CD4-positive, alpha-beta T cell treated with Interleukin-2 at 100 ng/mL for 4 hours (primary cell): ENCODE results near the gene RNF223.
A peak's percentile ranks its signal among the peaks of the same experiment; 100 is the strongest.

Experiments used
- DNase-seq: peaks from one replicate; pipeline ENCODE4 v3.0.0-alpha.2; 2020; ENCODE audit warnings: low spot score

RNF223 gene

DNA sequence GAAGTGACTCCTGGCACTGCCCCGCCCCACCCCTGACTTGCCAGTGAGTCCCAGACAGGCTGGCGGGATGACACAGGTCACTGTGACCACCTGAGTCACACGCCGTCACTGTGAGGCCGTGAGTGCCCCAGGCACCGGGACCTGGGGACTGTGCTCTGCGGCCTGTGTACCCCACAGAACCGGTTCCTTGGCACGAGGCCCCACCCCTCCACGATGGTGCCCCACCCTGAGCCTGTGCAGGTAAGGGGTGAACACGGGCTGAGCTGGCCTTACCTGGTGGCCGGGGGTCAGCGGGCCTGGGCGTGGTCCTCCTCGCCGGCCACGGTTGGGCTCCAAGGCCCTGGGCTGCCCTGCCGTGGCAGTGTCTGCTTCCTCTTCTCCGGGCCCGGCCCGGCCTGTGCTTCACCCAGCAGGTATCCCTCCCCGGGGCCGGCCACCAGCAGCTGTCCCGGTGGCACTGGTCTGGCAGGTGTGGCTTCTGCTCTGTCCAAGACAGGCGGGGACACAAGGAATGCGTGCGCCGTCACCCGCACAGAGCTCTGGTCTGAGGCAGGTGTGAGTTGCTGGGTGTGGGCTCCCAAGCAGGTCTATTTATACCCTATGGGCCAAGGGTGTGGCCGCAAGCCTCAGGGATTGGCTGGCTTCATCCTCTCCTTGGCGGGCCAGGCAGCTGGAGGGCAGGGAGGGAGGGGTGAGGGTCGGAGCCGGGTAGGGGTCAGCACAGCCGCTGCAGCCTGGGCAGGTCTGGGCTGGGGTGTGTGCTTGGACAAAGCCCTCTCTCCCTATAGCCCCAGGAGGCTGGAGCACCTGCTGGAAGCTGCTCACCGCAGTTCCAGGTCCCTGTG lies at the start of gene RNF223:
TSS of gene RNF223 (minus strand) at position 564 of the 845 bp plus-strand sequence. CDS start 1,740 bp downstream, outside the sequence.
- DNase-seq: no peak

DNA sequence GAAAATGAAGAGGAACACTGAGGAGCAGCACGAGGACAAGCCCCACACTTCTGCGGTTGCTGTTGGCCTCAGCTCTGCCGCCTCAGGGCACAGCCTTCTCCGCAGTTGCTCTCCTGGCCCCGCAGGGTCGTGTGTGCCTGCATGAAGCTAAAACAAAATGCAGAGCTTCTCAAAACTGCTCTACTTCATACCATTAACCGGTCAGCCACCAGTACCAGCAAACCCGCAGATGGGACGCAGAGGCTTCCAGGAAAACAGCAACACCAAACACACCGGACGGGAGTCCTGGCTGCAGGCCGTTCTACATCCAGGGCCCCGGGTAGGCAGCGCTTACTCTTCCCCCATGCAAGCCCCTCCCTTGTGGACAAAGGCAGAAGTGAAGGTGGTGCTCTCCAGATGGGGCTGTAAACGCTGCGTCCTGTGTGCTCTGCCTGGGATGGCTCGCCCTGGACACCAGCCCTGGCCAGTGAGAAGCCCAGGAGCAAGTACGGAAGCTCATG lies 48.9 kb upstream of the RNF223 start:
- no peak for DNase-seq

DNA sequence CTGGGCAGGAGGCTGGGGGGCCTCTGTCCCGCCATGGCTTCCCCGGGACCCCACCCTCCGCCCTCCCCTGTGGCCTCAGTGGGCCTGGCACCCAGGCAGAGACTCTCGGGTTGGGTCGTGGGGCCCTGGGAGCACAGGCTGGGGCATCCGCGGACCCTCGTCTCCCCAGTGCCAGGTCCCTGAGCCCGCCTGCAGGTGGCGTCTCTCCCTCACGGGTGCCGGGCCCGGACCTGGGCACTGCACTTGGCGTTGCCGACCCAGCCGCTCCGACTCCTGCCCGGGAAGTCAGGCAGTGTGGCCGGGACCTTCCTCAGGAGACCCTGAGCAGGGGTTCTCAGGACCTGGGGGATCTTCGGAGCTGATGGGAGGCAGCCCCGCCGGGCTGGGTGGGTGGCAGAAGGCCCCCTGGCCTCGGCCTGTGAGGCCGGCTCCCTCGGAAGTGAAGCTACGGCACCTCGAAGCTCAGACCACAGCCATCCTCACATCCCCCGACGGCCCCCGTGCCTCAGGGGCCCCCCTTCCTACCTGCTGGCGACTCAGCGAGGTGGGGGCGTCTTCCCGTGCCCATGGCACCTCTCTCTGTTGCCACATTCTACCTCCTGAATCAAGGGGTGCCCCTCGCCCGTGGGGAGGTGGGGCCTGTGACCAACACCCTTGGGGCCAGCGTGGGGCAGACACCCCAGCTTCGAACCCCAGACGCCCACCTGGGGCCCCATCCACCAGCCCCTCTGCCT lies 48.1 kb upstream of the RNF223 start:
- DNase-seq: peak; percentile 84

DNA sequence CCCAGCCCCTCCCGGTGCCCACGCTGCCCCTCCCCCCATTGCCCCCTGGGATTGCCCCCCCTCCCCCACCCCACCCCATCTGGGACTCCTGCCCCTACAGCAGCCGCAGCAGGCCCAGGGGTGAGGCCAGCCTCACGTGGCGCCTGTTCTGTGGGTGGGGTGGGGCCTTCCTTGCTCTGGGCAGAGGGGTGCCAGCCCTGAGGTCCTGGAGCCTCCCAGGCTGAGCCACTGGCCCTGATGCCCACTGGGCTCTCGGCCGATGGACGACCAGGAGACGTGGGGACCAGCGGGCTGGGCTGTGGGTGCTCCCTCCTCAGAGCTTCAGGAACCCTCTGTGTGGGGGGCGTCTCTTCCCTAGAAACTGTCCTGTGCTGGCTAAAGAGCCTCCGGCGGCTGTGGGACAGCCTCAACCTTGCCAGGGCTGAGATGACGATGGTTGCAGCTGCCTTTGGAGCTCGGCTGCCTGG lies 47.5 kb upstream of the RNF223 start:
- no peak for DNase-seq

DNA sequence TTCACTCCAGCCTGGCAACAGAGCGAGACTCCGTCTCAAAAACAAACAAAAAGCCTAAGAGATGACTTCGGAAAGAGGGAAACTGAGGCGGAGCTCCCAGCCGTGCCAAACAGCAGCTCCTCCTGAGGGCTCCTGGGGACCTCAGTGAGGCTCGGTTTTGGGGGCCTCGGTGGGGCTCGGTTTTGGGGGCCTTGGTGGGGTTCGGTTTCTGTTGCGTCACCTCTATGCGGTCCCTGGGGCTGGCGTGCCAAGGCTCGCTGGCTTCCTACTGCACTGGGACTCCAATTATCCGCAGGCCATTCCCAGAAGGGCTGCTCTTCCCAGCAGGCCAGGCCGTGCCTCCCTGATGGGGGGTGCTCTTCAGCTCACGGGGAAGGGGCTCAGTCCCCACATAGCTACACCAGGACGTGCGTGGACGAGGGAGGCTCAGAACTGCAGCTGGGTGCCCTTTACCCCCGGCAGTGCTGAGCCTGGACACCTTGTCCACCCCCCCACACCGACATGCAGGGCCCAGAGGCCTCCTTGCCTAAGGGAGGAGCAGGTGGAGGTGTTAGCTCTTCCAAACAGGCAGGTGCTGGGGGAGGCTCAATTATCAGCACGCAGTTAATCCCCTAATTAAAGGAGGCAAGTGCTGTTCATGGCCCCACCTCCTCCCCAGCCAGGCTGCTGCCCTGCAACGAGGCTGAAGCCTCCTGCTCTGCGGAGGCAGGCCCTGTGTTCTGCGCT lies 46.9 kb upstream of the RNF223 start:
- DNase-seq: no peak

DNA sequence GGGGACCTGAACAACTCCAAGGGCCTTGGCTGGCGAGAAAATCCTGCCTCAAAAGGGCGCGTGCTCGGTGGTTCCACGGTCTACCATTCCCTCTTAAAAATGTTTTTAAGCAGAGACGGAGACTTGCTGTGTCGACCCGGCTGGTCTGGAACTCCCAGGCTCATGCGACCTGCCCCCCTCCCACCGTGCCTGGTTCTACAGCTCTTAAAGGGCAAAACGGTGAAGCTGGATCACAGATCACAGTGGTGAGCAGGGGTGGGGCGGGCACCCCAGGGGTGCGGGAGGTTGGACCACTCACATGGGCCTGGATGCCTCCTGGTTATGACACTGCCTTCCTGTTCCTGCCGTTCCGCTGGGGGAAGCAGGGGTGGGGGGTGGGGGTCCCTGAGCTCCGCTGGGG lies 46.0 kb upstream of the RNF223 start:
- no peak for DNase-seq

DNA sequence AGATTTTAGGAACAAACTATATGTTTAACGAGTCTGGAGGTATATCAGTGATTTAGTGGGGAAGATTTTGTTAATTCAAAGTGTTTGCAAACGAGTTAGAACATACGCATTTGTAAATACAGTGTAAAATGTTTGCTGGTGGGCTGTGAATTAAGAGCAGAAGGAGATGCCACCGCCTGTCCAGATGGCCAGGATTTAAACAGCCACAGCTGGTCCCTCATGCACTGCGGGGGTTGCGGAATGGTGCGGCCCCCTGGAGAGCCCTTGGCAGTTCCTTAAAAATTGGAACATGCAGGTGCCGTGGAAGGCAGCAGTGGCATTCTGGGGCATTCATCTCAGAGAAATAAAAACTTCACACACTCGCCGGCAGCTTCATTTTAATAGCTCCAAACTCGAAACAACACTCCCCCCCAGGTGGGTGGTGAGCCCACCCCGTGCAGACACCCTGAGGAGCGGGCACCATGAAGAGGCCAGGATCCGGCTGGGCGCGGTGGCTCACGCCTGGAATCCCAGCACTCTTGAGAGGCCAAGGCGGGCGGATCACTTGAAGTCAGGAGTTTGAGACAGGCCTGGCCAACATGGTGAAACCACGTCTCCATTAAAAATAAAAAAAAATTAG lies 45.3 kb upstream of the RNF223 start:
- no peak for DNase-seq

DNA sequence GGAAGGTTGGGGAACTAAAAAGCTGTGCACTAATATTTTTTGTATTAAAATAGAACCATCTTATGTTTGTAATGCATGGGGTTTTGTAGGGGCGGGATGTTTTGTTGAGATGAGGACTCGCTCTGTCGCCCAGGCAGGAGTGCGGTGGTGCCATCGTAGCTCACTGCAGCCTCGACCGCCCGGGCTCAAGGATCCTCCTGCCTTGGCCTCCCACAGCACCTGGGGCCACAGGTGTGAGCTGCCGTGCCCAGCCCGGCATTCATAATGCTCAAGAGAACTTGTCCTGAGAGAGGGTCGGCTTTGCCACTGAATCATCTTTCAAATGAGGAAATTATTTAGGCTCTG lies 44.7 kb upstream of the RNF223 start:
- no peak for DNase-seq

DNA sequence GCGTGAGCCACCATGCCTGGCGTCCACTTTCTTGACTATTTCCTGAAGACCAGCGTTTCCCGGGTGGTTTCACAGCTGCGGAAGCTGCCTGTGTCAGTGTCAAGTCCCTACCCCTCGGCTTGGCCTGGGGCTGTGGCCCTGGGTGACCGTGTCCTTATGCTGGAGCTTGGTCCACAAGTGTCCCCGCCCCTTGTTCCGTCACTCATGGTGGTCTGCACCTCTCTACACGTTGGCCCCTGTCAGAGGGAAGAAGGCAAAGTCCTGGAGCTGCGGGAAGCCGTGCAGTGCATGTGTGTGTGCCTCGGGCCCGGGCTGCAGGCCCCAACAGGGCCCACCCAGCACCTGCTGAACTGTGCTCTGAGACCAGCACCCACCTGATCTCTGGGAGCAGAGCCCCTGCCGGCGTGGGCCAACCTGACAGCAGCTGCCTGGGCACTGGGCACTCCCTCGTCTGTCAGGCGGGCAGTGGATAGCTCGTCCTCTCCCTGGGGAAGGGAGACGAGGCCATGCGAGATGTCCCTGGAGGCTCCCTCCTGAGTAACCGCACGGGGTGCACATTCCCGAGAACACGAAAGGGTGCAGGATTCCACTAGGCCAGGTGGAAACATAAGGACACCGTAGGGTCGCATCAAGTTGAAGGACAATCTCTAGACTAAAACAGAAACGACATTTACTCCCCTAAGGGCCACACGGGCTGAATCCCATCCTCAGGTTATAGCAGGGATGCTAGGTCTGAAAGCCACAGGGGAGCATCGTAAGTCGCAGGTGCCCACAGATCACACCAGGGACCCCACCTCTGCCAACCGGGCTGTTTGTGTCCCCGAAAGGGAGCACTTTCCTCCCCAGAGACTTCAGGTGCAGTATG lies 44.1 kb upstream of the RNF223 start:
- DNase-seq: no peak

DNA sequence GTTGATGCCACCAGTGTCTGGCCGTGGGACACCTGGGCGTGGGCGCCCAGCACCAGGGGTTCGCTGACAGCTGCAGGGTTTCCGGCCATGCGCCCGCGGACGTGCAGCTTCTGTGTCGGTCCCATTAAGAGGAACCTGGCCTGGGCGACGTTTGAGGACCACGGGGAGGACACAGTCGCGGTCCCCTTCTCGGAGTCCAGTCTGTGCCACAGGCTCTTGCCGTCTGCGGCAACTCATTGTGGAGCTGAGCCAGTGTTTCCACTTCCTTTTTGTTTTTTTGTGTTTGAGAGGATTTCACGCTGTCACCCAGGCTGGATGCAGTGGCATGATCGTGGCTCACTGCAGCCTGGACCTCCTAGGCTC lies 43.3 kb upstream of the RNF223 start:
- DNase-seq: no peak

DNA sequence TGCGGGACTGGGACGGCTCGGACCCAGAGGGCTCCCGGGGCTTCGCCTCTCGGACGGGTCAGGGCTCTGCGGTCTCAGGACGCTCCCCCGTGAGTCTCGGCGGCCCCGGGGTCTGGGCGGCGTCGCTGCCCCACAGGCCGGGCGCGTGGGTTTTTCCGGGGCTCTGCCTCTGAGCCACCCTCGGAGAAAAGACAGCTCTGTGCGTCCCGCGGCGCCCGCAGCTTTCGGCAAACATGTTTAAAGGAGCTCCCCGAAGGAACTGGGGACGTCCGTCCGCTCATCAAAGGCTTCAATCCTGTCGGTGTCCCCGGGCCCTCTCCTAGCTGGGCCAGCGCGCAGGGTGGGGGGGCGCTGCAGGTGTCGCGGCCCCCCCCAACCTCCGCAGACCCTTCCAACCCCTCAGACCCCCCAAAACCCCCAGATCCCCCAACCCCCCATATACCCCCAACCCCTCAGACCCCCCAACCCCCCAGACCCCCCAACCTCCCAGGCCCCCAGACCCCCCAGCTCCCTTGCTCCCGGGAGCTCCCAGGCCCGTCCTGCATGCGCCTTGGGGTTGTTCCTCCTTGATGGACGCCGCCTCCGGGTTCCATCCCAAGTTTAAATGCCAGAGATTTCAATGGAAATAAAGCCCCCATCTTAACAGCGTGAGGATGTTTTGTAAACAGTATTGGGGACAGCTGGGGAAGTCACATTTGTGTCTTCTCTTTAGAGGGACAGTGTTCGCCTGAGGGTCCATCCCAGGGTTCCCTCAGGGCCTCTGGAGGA lies 42.8 kb upstream of the RNF223 start:
- peak; percentile 23 for DNase-seq

DNA sequence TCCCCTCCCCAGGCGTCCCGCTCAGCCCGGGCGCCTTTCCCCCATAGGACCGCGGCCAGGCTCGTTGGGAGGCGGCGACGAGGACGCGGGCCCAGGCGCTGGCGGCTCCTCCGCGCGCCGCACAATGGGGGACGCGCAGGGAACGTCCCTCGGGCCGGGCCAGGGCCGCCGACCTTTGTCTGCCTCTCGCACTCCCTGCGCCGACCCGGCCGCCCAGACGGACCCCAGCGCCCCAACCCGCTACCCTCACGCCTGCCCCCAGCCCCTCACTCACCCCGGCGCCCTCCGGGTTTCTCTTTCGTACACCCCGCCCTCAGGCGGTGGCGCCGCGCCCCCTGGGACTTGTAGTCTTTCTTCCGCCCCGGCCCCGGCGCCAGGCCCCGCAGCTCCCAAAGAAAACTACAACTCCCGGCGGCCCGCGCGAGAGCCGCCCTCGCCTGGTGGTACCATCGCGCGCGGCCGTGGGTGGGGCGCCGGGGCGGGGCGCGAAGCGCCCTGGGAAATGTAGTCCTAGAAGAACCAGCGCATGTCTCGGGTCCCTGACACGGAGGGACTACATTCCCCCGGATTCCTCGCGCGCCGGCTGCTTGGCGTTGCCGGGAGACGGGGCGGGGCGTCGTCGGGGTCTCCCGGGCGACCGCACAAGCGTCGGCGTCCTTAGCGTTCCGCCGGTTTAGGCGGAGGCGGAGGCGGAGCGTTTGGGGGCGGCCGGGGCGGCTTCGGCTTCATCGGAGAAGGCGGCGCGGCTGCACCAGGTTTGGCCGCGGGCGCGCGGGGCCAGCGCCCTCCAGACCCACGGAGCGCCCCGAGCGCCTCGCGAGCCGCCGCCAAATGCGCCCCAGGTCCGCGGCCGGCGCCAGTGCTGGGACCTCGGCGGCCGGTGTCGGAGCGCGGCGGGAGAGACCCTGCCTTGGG lies 41.9 kb upstream of the RNF223 start, which contains the start of gene C1orf159:
TSS of gene C1orf159 (minus strand) at position 304 of the 915 bp plus-strand sequence. CDS start 24,546 bp downstream, outside the sequence.
- DNase-seq: peak; percentile 99

DNA sequence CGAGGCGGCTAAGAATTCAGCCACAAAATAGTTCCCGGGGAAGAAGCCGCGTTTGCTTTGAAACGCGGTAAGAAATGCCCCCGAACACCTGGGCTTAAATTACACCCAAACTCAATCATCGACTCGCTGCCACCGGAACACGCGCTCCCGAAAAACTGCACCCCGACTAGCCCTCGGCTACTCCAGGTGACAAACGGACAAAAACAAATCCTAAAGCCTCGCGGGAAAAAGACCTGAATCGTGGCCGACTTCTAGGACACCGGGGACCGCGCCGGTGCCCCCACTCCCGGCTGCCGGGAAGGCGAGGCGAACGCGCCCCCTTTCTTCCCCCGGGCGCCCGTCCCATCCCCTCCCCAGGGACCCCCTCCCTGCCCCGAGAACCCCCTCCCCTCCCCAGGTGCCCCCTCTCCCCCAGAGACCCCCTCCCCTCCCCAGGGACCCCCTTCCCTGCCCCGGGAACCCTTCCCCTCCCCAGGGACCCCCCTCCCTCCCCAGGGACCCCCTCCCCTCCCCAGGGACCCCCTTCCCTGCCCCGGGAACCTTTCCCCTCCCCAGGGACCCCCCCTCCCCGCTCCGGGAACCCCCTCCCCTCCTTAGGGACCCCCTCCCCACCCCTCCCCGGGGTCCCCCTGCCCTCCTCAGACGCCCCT lies 41.2 kb upstream of the RNF223 start:
- DNase-seq: no peak

DNA sequence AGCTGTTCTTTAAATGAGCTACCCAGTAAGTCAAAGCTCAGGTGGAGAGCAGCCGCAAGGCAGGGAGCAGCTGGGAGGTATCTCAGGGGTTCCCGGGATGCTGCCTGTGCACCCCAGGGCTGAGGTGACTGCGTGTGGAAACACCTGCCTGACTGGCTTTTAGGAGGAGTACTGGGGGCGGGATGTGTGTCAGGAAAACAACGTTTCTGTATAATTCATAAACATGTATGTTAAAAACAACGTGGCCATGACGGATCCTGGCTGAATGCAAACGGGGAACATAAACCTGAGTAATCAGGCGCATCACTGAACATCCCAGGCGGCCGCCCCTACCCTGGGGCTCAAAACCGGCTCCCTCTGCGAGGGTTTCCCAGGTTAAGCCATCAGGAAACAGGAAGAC lies 40.3 kb upstream of the RNF223 start:
- no peak for DNase-seq

DNA sequence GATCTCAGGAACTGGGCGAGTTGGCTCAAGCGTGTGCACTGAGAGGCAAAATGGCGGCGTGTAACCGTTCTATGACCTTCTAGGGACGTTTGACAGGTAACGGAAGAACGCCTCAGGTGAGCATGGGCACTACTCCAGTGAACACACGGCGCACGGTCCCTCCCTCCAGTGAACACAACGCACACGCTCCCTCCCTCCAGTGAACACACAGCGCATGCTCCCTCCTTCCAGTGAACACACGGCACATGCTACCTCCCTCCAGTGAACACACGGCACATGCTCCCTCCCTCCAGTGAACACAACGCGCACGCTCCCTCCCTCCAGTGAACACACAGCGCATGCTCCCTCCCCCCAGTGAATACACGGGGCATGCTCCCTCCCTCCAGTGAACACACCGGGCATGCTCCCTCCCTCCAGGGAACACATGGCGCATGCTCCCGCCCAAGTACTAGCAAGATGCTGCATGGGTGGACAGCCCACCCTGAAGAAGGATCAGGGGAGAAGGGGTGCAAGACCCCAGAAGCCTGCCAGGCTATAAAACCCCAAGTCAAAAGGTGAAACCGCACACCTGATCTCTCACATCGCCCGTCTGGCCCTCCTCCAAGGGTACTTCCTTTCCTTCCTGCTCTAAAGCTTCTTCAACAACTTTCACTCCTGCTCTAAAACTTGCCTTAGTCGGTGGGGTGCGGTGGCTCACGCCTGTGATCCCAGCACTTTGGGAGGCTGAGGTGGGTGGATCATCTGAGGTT lies 38.3 kb upstream of the RNF223 start:
- DNase-seq: no peak

DNA sequence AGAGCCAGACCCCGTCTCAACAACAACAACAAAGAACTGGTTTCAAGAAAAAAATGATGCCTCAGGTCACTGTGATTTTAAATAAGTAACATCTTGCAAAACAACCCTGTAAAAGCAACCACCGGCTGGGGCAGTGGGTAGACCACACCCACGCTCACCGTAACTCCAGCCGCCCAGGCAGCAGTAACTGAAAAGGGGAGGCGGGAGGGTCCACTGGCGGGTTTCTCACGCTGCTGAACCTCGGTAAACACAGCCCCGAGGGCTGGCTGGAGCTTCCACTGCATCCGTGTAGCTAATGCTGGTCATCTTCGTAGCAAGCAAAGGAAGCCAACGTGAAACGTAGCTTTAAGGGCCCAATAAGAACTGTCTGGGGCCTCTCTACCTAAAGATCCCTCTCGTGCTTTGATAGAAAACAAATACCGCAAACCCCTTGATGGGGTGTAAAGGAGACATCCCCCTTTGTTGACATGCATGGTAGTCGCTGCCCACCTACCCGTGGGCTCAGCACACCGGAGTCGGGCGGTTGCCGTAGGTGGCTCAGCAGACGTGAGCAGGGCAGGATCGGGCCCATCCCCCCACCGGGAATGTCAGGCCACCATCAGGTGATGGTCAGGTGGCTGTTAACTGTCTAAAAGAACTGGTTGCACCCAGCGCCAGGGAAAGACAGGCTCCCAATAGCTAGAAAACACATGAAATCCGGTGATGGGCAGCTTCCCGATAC lies 37.6 kb upstream of the RNF223 start:
- no peak for DNase-seq

DNA sequence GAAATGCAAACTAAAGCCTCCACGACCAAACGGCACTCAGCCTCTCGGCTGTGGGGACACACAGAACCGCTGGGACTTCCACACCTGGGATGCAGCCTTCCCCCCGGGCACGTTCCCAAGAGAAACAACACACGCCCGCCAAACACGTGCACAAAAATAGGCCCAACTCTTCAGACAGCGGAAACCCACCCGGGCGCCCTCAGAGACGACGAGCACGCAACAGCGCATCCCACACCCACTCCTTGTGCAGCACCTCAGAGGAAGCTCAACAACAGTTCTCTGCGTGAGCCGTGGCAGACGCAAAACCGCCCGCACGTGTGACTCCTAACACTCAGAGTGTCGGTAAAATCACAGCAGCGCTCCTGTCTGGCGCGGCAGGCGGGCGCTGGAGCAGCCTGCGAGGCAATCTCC lies 36.5 kb upstream of the RNF223 start:
- no peak for DNase-seq
